T-helper 1 cell (primary cell): ENCODE results near the gene MAGI2.
"Not testable (repeated sequence)": the region's sequence is repeated elsewhere in the genome, so short reads cannot be mapped to it uniquely, and the experiment has no call there.

Source experiments
- DNase-seq, 5 donors: peaks; one replicate each; pipeline ENCODE4 v3.0.0-alpha.2; 2012 to 2020

Gene MAGI2

GRCh38 chr7:78326876-78327275, 1126.6 kb downstream of the MAGI2 start:
- no peak for DNase-seq

GRCh38 chr7:78326189-78326588, 1127.3 kb downstream of the MAGI2 start:
- DNase-seq: no peak

GRCh38 chr7:78323118-78323517, 1130.3 kb downstream of the MAGI2 start:
- DNase-seq: no peak

DNA sequence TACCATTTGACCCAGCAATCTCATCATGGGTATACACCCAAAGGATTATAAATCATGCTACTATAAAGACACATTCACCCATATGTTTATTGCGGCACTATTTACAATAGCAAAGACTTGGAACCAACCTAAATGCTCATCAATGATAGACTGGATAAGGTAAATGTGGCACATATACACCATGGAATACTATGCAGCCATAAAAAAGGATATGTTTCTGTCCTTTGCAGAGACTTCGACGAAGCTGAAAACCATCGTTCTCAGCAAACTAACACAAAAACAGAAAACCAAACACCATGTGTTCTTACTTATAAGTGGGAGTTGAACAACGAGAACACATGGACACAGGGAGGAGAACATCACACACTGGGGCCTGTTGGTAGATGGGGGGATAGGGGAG, 1131.2 kb downstream of the MAGI2 start:
- DNase-seq: not testable (repeated sequence)

DNA sequence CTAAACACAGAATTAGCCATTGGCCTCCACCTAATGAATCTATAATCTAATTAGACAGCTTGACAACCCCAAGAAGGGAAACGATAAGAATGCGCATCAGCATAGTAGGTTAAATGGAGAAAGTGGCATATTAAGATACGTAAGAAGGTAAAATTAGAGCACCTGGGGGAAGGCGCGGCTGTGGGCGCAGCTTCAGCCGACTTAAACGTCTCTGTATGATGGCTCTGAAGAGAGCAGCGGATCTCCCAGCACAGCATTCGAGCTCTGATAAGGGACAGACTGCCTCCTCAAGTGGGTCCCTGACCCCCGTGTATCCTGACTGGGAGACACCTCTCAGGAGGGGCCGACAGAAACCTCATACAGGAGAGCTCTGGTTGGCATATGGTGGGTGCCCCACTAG, 1136.1 kb downstream of the MAGI2 start:
- DNase-seq: no peak

GRCh38 chr7:78316110-78316509, 1137.4 kb downstream of the MAGI2 start:
- no peak for DNase-seq

DNA sequence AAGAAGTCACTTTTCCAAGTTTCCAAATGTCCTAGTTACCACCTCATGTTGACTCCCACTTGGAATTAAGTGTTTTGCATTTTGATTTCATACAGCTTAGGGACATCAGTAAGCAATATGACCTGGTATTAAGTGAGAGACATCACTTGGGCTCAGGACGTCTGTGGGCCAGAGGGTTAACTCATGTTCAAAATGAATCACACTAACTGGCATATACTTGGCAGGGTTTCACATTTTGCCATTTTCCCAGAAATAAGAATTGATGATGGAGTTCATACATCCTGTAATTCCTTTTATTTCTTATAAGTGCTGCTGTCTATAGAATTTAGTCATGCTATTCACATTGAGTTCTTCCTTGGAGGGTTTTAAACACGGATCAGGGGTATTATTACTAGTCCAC, 1138.3 kb downstream of the MAGI2 start:
- no peak for DNase-seq

GRCh38 chr7:78311181-78311580, 1142.3 kb downstream of the MAGI2 start:
- no peak for DNase-seq

DNA sequence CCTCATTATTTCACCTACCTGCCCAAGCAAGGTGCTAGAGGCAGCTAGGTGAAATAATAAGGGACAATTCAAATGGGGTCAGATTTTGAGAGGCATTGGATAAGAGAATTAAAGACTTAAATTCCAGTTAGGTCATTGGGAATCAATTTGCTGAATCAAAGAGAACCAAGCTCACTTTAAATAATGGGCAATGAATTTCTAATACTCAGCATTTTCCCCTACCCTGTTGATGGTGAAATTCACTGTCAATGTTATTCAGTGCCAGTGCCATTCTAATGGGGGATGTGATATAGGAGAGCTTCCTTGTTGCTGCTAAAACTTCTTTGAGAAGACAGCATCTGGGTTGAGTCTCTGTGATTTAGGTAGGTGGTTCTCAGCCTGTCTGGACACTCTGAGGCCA, 1145.6 kb downstream of the MAGI2 start:
- DNase-seq: no peak

- DNase-seq: no peak
Measured at GRCh38 chr7:78306634-78307033, 1146.8 kb downstream of the MAGI2 start.

- DNase-seq: no peak
Measured at GRCh38 chr7:78301407-78301806, 1152.1 kb downstream of the MAGI2 start.

DNA sequence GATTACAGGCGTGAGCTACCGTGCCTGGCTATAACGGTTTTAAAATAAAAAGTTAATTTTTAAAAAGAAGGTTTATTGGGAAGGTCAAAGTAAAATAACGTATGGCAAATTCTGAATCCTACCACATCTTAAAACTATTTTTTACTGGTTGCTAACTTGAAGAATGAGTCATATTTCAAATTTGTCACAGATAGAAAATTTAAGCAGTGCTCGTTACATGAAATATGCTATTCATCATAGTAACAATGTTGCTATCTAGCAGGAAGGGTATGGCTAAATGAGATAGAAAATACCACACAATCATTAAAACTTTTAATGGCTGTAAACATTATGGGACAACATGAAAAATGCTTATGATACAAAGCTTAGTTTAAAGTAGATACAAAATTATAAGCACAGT, 1154.4 kb downstream of the MAGI2 start:
- no peak for DNase-seq

- no peak for DNase-seq
Measured at GRCh38 chr7:78296644-78297371, 1156.7 kb downstream of the MAGI2 start.

- DNase-seq: no peak
Measured at GRCh38 chr7:78296046-78296597, 1157.3 kb downstream of the MAGI2 start.

GRCh38 chr7:78289471-78289870, 1164.0 kb downstream of the MAGI2 start:
- DNase-seq: not testable (repeated sequence)

GRCh38 chr7:78284945-78285344, 1168.5 kb downstream of the MAGI2 start:
- no peak for DNase-seq

- DNase-seq: no peak
Measured at GRCh38 chr7:78280276-78280675, 1173.2 kb downstream of the MAGI2 start.

- DNase-seq: no peak
Measured at GRCh38 chr7:78279457-78279856, 1174.0 kb downstream of the MAGI2 start.

DNA sequence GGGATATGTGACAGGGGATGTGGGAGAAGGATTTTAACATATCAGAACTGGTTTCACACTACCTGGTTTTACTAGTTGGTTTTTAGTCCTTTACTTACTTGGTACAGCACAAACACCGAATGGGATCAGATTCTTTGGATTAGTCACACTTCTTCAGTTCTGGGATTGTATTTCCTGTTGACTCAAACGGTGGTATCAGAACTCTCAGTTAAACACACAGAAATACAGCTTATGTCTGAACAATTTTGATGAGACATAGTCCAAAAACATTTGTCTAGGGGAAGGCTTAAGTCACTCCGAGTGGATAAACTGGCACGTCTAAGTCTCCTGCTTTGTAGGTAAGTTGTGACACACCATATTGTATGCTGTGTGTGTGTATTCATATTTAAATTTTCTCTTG, 1174.4 kb downstream of the MAGI2 start:
- no peak for DNase-seq

DNA sequence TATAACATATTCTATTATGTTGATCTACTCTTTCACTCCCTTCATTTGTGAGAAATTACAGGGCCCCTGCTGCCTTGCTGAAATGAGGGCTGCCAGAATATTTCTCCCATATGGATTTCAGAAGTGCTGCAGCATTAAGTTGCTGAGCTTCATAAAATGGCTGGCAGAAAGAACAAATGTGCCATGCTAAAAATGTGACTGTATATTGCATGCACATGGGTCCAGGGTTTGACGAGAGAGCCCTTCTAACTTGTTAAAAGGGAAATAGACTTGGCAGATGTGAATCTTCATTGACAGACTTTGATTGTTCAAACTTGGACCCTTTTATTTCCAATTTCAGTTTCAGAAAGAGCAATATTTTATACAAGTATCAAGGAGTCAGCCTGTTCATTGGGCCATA, 1186.3 kb downstream of the MAGI2 start:
- DNase-seq: no peak

DNA sequence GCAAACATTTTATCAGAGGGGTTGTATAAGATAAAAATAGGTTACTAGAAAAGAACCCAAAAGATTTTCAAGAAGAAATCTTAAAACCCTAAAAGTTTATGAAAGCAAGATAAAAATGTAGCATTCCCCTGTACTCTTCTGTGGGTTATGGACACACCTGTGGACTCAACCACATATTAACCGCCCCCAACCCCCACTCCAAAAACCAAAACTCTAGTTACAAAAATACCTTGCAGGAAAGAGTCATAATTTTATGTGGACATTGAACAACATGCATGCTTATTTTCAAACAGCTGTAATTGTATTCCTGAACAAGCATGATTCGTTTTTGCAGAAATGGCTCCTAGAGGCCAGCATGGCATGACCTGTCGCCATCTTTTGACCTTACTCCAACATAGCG, 1188.0 kb downstream of the MAGI2 start:
- DNase-seq: no peak

GRCh38 chr7:78265071-78265470, 1188.4 kb downstream of the MAGI2 start:
- no peak for DNase-seq

- DNase-seq: no peak
Measured at GRCh38 chr7:78264105-78264504, 1189.4 kb downstream of the MAGI2 start.

GRCh38 chr7:78261739-78262138, 1191.7 kb downstream of the MAGI2 start:
- DNase-seq: no peak

- DNase-seq: no peak
Measured at GRCh38 chr7:78261302-78261701, 1192.2 kb downstream of the MAGI2 start.
